ENCODE results near the gene LGR6.
"Not testable (repeated sequence)": the region's sequence is repeated elsewhere in the genome, so short reads cannot be mapped to it uniquely, and the experiment has no call there.

Gene LGR6

GRCh38 chr1:202165942-202166843, 27.4 kb upstream of the LGR6 start:
- Histone ChIP-seq H2AK5ac (ENCODE audit: low read length) (no peak overlapping the region), H2BK12ac (ENCODE audit: low read length) (no peak overlapping the region), H2BK5ac (ENCODE audit: low read depth, low read length, poor library complexity) (no peak overlapping the region), H3K4me1 (ENCODE audit: control insufficient read depth in 1 of 2, insufficient read depth in 2 of 2, low read length in 2 of 2) (peaks cover 2 to 18% of the 10 kb centered on the region in 2 experiments), H3K27me3 (ENCODE audit: insufficient read depth, low read length) (no peaks in the 10 kb centered on the region), H3K9ac (ENCODE audit: low read length) (no peak overlapping the region), H3K4me3 (ENCODE audit: low read depth, low read length) (no peak overlapping the region), H4K91ac (ENCODE audit: low read depth, low read length) (no peak overlapping the region), H3K23ac (ENCODE audit: low read length) (no peak overlapping the region), H3K9me3 (ENCODE audit: insufficient read depth, low read depth, low read length) (no peaks in the 10 kb centered on the region), H2AFZ (ENCODE audit: insufficient read depth, low read length, poor library complexity) (no peak overlapping the region), H3K79me1 (ENCODE audit: low read length) (no peaks in the 10 kb centered on the region), H3K18ac (ENCODE audit: low read length) (no peak overlapping the region), H4K8ac (ENCODE audit: low read depth, low read length) (no peak overlapping the region), H4K12ac (ENCODE audit: low read depth, low read length) (no peak overlapping the region), H3K79me2 (ENCODE audit: control insufficient read depth, insufficient read depth, low read length, poor library complexity) (no peaks in the 10 kb centered on the region), H3K36me3 (ENCODE audit: control insufficient read depth in 1 of 2, insufficient read depth in 2 of 2, low read length in 2 of 2) (no peaks in the 10 kb centered on the region), H3K4ac (ENCODE audit: low read depth, low read length) (no peak overlapping the region), H3K27ac (ENCODE audit: low read depth, low read length) (no peak overlapping the region), H3K4me2 (ENCODE audit: low read length) (no peak overlapping the region), H2BK120ac (ENCODE audit: insufficient read depth, low read length, poor library complexity) (no peak overlapping the region), H3K14ac (ENCODE audit: low read length) (no peak overlapping the region)
- no peak for DNase-seq
- no CpG with 5 or more reads among the region's 9 CpGs for WGBS (ENCODE audit: extremely low coverage, insufficient coverage, insufficient read length)

GRCh38 chr1:202167054-202167453, 26.5 kb upstream of the LGR6 start:
- H2AK5ac ChIP-seq (ENCODE audit: low read length); H2BK12ac ChIP-seq (ENCODE audit: low read length); H3K27ac ChIP-seq (ENCODE audit: low read depth, low read length); DNase-seq; H2BK120ac ChIP-seq (ENCODE audit: insufficient read depth, low read length, poor library complexity); H3K79me1 ChIP-seq (ENCODE audit: low read length); H3K36me3 ChIP-seq (ENCODE audit: control insufficient read depth in 1 of 2, insufficient read depth in 2 of 2, low read length in 2 of 2); H4K8ac ChIP-seq (ENCODE audit: low read depth, low read length); H3K9ac ChIP-seq (ENCODE audit: low read length); H2BK5ac ChIP-seq (ENCODE audit: low read depth, low read length, poor library complexity); H3K23ac ChIP-seq (ENCODE audit: low read length); H3K4ac ChIP-seq (ENCODE audit: low read depth, low read length); H3K79me2 ChIP-seq (ENCODE audit: control insufficient read depth, insufficient read depth, low read length, poor library complexity); H3K27me3 ChIP-seq (ENCODE audit: insufficient read depth, low read length); H4K12ac ChIP-seq (ENCODE audit: low read depth, low read length); H3K4me2 ChIP-seq (ENCODE audit: low read length); H3K9me3 ChIP-seq (ENCODE audit: insufficient read depth, low read depth, low read length); H3K4me3 ChIP-seq (ENCODE audit: low read depth, low read length); H3K14ac ChIP-seq (ENCODE audit: low read length); H3K18ac ChIP-seq (ENCODE audit: low read length); H4K91ac ChIP-seq (ENCODE audit: low read depth, low read length); H2AFZ ChIP-seq (ENCODE audit: insufficient read depth, low read length, poor library complexity): not testable (repeated sequence)
- WGBS (ENCODE audit: extremely low coverage, insufficient coverage, insufficient read length) = no CpG with 5 or more reads among the region's 13 CpGs
- peaks cover 2 to 18% of the 10 kb centered on the region in 2 experiments for H3K4me1 ChIP-seq (ENCODE audit: control insufficient read depth in 1 of 2, insufficient read depth in 2 of 2, low read length in 2 of 2)

- H2BK12ac ChIP-seq (ENCODE audit: low read length) = no peak overlapping the region
- no peak overlapping the region for H2AK5ac ChIP-seq (ENCODE audit: low read length)
- H3K79me1 ChIP-seq (ENCODE audit: low read length) = no peaks in the 10 kb centered on the region
- H3K4me2 ChIP-seq (ENCODE audit: low read length) = no peak overlapping the region
- no peak overlapping the region for H3K18ac ChIP-seq (ENCODE audit: low read length)
- no peak overlapping the region for H2AFZ ChIP-seq (ENCODE audit: insufficient read depth, low read length, poor library complexity)
- H2BK5ac ChIP-seq (ENCODE audit: low read depth, low read length, poor library complexity) = no peak overlapping the region
- H4K91ac ChIP-seq (ENCODE audit: low read depth, low read length) = no peak overlapping the region
- no CpG with 5 or more reads among the region's 18 CpGs for WGBS (ENCODE audit: extremely low coverage, insufficient coverage, insufficient read length)
- no peak overlapping the region for H2BK120ac ChIP-seq (ENCODE audit: insufficient read depth, low read length, poor library complexity)
- H3K14ac ChIP-seq (ENCODE audit: low read length) = no peak overlapping the region
- H3K9me3 ChIP-seq (ENCODE audit: insufficient read depth, low read depth, low read length) = no peaks in the 10 kb centered on the region
- no peak overlapping the region for H3K4me3 ChIP-seq (ENCODE audit: low read depth, low read length)
- no peak overlapping the region for H3K9ac ChIP-seq (ENCODE audit: low read length)
- peaks cover 2 to 16% of the 10 kb centered on the region in 2 experiments for H3K4me1 ChIP-seq (ENCODE audit: control insufficient read depth in 1 of 2, insufficient read depth in 2 of 2, low read length in 2 of 2)
- H4K8ac ChIP-seq (ENCODE audit: low read depth, low read length) = no peak overlapping the region
- H3K23ac ChIP-seq (ENCODE audit: low read length) = no peak overlapping the region
- no peaks in the 10 kb centered on the region for H3K27me3 ChIP-seq (ENCODE audit: insufficient read depth, low read length)
- H4K12ac ChIP-seq (ENCODE audit: low read depth, low read length) = no peak overlapping the region
- H3K36me3 ChIP-seq (ENCODE audit: control insufficient read depth in 1 of 2, insufficient read depth in 2 of 2, low read length in 2 of 2) = no peaks in the 10 kb centered on the region
- DNase-seq = no peak
- H3K27ac ChIP-seq (ENCODE audit: low read depth, low read length) = no peak overlapping the region
- no peaks in the 10 kb centered on the region for H3K79me2 ChIP-seq (ENCODE audit: control insufficient read depth, insufficient read depth, low read length, poor library complexity)
- H3K4ac ChIP-seq (ENCODE audit: low read depth, low read length) = no peak overlapping the region
Measured at GRCh38 chr1:202167708-202168415, 25.7 kb upstream of the LGR6 start.

GRCh38 chr1:202168861-202169260, 24.7 kb upstream of the LGR6 start:
- no peak overlapping the region for H3K9ac ChIP-seq (ENCODE audit: low read length)
- WGBS (ENCODE audit: extremely low coverage, insufficient coverage, insufficient read length) = no CpG with 5 or more reads among the region's 7 CpGs
- H2AK5ac ChIP-seq (ENCODE audit: low read length) = no peak overlapping the region
- H3K4ac ChIP-seq (ENCODE audit: low read depth, low read length) = no peak overlapping the region
- no peak overlapping the region for H2BK120ac ChIP-seq (ENCODE audit: insufficient read depth, low read length, poor library complexity)
- no peak overlapping the region for H3K4me2 ChIP-seq (ENCODE audit: low read length)
- no peaks in the 10 kb centered on the region for H3K9me3 ChIP-seq (ENCODE audit: insufficient read depth, low read depth, low read length)
- H3K27me3 ChIP-seq (ENCODE audit: insufficient read depth, low read length) = no peaks in the 10 kb centered on the region
- no peak overlapping the region for H2AFZ ChIP-seq (ENCODE audit: insufficient read depth, low read length, poor library complexity)
- H3K4me3 ChIP-seq (ENCODE audit: low read depth, low read length) = no peak overlapping the region
- no peaks in the 10 kb centered on the region for H3K79me2 ChIP-seq (ENCODE audit: control insufficient read depth, insufficient read depth, low read length, poor library complexity)
- no peak overlapping the region for H4K91ac ChIP-seq (ENCODE audit: low read depth, low read length)
- no peak overlapping the region for H3K14ac ChIP-seq (ENCODE audit: low read length)
- no peak overlapping the region for H3K27ac ChIP-seq (ENCODE audit: low read depth, low read length)
- H4K8ac ChIP-seq (ENCODE audit: low read depth, low read length) = no peak overlapping the region
- peaks cover 2 to 7% of the 10 kb centered on the region in 2 experiments for H3K4me1 ChIP-seq (ENCODE audit: control insufficient read depth in 1 of 2, insufficient read depth in 2 of 2, low read length in 2 of 2)
- no peaks in the 10 kb centered on the region for H3K79me1 ChIP-seq (ENCODE audit: low read length)
- H3K36me3 ChIP-seq (ENCODE audit: control insufficient read depth in 1 of 2, insufficient read depth in 2 of 2, low read length in 2 of 2) = no peaks in the 10 kb centered on the region
- H2BK5ac ChIP-seq (ENCODE audit: low read depth, low read length, poor library complexity) = no peak overlapping the region
- no peak for DNase-seq
- no peak overlapping the region for H3K23ac ChIP-seq (ENCODE audit: low read length)
- no peak overlapping the region for H2BK12ac ChIP-seq (ENCODE audit: low read length)
- no peak overlapping the region for H4K12ac ChIP-seq (ENCODE audit: low read depth, low read length)
- H3K18ac ChIP-seq (ENCODE audit: low read length) = no peak overlapping the region

Data from trophoblast cell (in vitro differentiated cells and primary cell).